ENCODE results near the gene GPER1. TPM values are rescaled to one million over a fixed set of nuclear protein-coding genes. Genes with fewer than 3 reads are reported as not detected.
A peak's percentile ranks its signal among the peaks of the same experiment; 100 is the strongest.
"Not testable (repeated sequence)": the region's sequence is repeated elsewhere in the genome, so short reads cannot be mapped to it uniquely, and the experiment has no call there.

Gene GPER1
- total RNA-seq, 1 donor from 2014 or later = 29.8 TPM

GRCh38 chr7:1066242-1066588 lies 21.7 kb upstream of the GPER1 start:
- DNase-seq (ENCODE audit: low spot score) (no peak), ATAC-seq (peak; percentile 17)

- DNase-seq (ENCODE audit: low spot score) = no peak
- no peak for ATAC-seq
Measured at GRCh38 chr7:1068013-1068412, 19.9 kb upstream of the GPER1 start.

- ATAC-seq = no peak
- no peak for DNase-seq (ENCODE audit: low spot score)
Measured at GRCh38 chr7:1068619-1069018, 19.3 kb upstream of the GPER1 start.

- DNase-seq (ENCODE audit: low spot score) (no peak), ATAC-seq (no peak)
Measured at GRCh38 chr7:1070544-1071011, 17.3 kb upstream of the GPER1 start.

- ATAC-seq = no peak
- DNase-seq (ENCODE audit: low spot score) = no peak
Measured at GRCh38 chr7:1071731-1072254, 16.1 kb upstream of the GPER1 start.

- ATAC-seq (no peak), DNase-seq (ENCODE audit: low spot score) (no peak)
Measured at GRCh38 chr7:1073142-1073977, 14.6 kb upstream of the GPER1 start.

GRCh38 chr7:1074018-1074417 lies 13.9 kb upstream of the GPER1 start:
- not testable (repeated sequence) for DNase-seq (ENCODE audit: low spot score); ATAC-seq

GRCh38 chr7:1074593-1075431 lies 13.1 kb upstream of the GPER1 start:
- ATAC-seq (no peak), DNase-seq (ENCODE audit: low spot score) (no peak)

GRCh38 chr7:1076184-1077072 lies 11.5 kb upstream of the GPER1 start:
- DNase-seq (ENCODE audit: low spot score) (no peak), ATAC-seq (no peak)

GRCh38 chr7:1078519-1078918 lies 9.4 kb upstream of the GPER1 start:
- ATAC-seq (no peak), DNase-seq (ENCODE audit: low spot score) (no peak)

- ATAC-seq = no peak
- DNase-seq (ENCODE audit: low spot score) = no peak
Measured at GRCh38 chr7:1078985-1079384, 8.9 kb upstream of the GPER1 start.

GRCh38 chr7:1079546-1079945 lies 8.4 kb upstream of the GPER1 start:
- no peak for ATAC-seq
- DNase-seq (ENCODE audit: low spot score) = no peak

GRCh38 chr7:1080252-1080920 lies 7.5 kb upstream of the GPER1 start:
- ATAC-seq (peak; percentile 31), DNase-seq (ENCODE audit: low spot score) (no peak)

GRCh38 chr7:1080921-1081255 lies 7.0 kb upstream of the GPER1 start:
- no peak for DNase-seq (ENCODE audit: low spot score)

GRCh38 chr7:1081336-1081735 lies 6.6 kb upstream of the GPER1 start:
- ATAC-seq (no peak), DNase-seq (ENCODE audit: low spot score) (no peak)

More at GRCh38 chr7:1080921-1081255, 7.0 kb upstream of the GPER1 start:
- no peak for ATAC-seq

GRCh38 chr7:1081931-1082401 lies 5.9 kb upstream of the GPER1 start:
- DNase-seq (ENCODE audit: low spot score) (no peak), ATAC-seq (no peak)

- DNase-seq (ENCODE audit: low spot score) (no peak), ATAC-seq (no peak)
Measured at GRCh38 chr7:1083729-1084657, 3.9 kb upstream of the GPER1 start.

GRCh38 chr7:1085266-1085665 lies 2.6 kb upstream of the GPER1 start:
- DNase-seq (ENCODE audit: low spot score) (no peak), ATAC-seq (no peak)

- no peak for DNase-seq (ENCODE audit: low spot score)
- no peak for ATAC-seq
Measured at GRCh38 chr7:1085910-1086421, 1.9 kb upstream of the GPER1 start.

Data from left lobe of liver (tissue), 2 donors.